Adrenal gland (tissue), 12 donors: Measurements from ENCODE around the gene EEF1AKMT4. TPM values are rescaled to one million over a fixed set of nuclear protein-coding genes. Genes with fewer than 3 reads are reported as not detected.

ENCODE experiments used
- DNase-seq, 7 donors: peaks; one replicate each; pipeline ENCODE4 v3.0.0-alpha.2; 2019 to 2020
- H3K27ac ChIP-seq, 5 donors: fragments of 200-600 bp; sonication (generic) in 4 of 5; 1 replicate in 3 of 5; 2 replicates in 2 of 5; pipeline versions ENCODE4 v1.5.1 to v1.8.0; 2016 to 2020; ENCODE audit warnings: mild to moderate bottlenecking in 1 of 5
- H3K27me3 ChIP-seq: fragments of 200-600 bp; 2 replicates; pipeline ENCODE4 v1.8.0; 2021
- H3K36me3 ChIP-seq, 2 donors: fragments of 200-600 bp; replicated peaks in 1 of 2; 1 replicate in 1 of 2; 2 replicates in 1 of 2; pipeline versions ENCODE4 v1.5.1 to v1.8.0; 2018 to 2022
- H3K4me1 ChIP-seq, 2 donors: fragments of 200-600 bp; replicated peaks in 1 of 2; 1 replicate in 1 of 2; 2 replicates in 1 of 2; pipeline versions ENCODE4 v1.5.1 to v1.8.0; 2018 to 2021
- H3K4me3 ChIP-seq, 4 donors: fragments of 200-600 bp; sonication (generic) in 3 of 4; one replicate each; pipeline ENCODE4 v1.5.1; 2016 to 2018
- H3K9me3 ChIP-seq, 3 donors: fragments of 200-600 bp; sonication (generic) in 1 of 3; replicated peaks in 1 of 3; 1 replicate in 2 of 3; 2 replicates in 1 of 3; pipeline versions ENCODE4 v1.5.1 to v1.8.0; 2016 to 2021
- POLR2A ChIP-seq, 2 donors: fragments of 450-650 bp; IDR thresholded peaks; one replicate each; pipeline ENCODE4 v1.6.1; 2017; ENCODE audit warnings: antibody characterized with exemption in 2 of 2, mild to moderate bottlenecking in 2 of 2, moderate library complexity in 1 of 2
- WGBS, 4 donors: extraction: QIAGEN DNeasy Blood & Tissue Kit in 2 of 4; methylation state at CpG; one replicate each; pipeline versions ENCODE4 v1.1.5 to v1.1.7; 2013 to 2017; 5-methylcytosine and 5-hydroxymethylcytosine counted together
- intact Hi-C, 2 donors: fragments of 100-400 bp; cut with DNase I; formaldehyde crosslinking; loops; one replicate each; pipeline versions ENCODE4 v1.14.1 to v1.15.0; 2022 to 2023
- polyA plus RNA-seq, 3 donors: library from polyadenylated mRNA; stranded (reverse); fragments of 200-250 nt in 2 of 3; fragments of 350-450 nt in 1 of 3; fragmentation: Illumina TruSeq in 1 of 3; extraction: RNeasy Lipid Tissue Mini Kit (QIAGEN cat#74804) in 1 of 3; gene quantifications; one replicate each; pipeline ENCODE4 v1.2.3, GENCODE V29; 2013 to 2014
- total RNA-seq, 9 donors: library from RNA; depleted of rRNA in 4 of 9; stranded (reverse); fragments of >200 nt in 4 of 9; fragments of 120-200 nt in 1 of 9; fragmentation: NEBNext Ultra II Directional in 1 of 9; extraction: Animal tissue kit (Norgen Biotek cat#: 25700) in 1 of 9; gene quantifications; one replicate each; pipeline versions ENCODE4 v1.1.0 to v1.2.4, GENCODE V29; 2013 to 2023
- TF ChIP-seq, protein P1 (sequence below), 6 experiments: fragments of 450-650 bp in 4 of 6; fragments of 200-600 bp in 2 of 6; sonication (generic) in 1 of 6; IDR thresholded peaks; 1 replicate in 5 of 6; 2 replicates in 1 of 6; pipeline versions ENCODE4 v1.5.1 to v1.8.0; 2016 to 2021; ENCODE audit warnings: antibody characterized with exemption in 6 of 6, mild to moderate bottlenecking in 2 of 6, moderate library complexity in 1 of 6
- donor health status: healthy with polysubstance abuse.
- donor health status: Bipolar disorder and iron deficiency.
- donor health status: DM: yes; HTN: yes; CAD: no.
- donor health status: DM: no; HTN: no; CAD: no.
- donor health status: DM: no; HTN: no; CAD: no.
- donor health status: DM: yes; HTN: yes; CAD: no.

EEF1AKMT4 gene
- total and polyA plus RNA-seq, 12 donors, result 1.8 to 8.3 (median 4.1) TPM

DNA sequence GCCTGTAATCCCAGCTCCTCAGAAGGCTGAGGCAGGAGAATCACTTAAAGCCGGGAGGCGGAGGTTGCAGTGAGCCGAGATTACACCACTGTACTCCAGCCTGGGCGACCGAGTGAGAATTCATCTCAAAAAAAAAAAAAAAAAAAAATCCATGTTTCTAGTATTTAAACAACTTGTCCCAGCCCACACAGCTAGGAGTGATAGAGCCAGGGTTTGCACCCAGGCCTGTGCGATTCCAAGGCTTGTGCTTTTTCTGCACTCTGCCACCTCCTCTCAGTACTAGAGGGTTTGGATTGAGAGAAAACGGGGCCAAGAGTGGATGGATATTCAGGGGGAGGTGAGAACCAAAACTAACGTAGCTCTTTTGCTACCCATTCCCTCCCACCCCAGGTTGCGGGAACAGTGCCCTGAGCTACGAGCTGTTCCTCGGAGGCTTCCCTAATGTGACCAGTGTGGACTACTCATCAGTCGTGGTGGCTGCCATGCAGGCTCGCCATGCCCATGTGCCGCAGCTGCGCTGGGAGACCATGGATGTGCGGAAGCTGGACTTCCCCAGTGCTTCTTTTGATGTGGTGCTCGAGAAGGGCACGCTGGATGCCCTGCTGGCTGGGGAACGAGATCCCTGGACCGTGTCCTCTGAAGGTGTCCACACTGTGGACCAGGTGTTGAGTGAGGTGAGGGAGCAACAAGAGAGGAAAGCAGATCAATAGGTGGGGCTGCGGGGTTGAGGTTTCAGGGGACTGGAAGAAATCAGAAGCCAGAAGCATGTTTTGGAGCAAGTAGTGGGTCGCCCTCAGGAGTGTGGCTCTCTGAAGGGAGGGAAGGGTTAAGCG lies 7.8 kb downstream of the EEF1AKMT4 start:
- TF ChIP-seq, protein P1, sequence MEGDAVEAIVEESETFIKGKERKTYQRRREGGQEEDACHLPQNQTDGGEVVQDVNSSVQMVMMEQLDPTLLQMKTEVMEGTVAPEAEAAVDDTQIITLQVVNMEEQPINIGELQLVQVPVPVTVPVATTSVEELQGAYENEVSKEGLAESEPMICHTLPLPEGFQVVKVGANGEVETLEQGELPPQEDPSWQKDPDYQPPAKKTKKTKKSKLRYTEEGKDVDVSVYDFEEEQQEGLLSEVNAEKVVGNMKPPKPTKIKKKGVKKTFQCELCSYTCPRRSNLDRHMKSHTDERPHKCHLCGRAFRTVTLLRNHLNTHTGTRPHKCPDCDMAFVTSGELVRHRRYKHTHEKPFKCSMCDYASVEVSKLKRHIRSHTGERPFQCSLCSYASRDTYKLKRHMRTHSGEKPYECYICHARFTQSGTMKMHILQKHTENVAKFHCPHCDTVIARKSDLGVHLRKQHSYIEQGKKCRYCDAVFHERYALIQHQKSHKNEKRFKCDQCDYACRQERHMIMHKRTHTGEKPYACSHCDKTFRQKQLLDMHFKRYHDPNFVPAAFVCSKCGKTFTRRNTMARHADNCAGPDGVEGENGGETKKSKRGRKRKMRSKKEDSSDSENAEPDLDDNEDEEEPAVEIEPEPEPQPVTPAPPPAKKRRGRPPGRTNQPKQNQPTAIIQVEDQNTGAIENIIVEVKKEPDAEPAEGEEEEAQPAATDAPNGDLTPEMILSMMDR (IDR thresholded peaks at IDR 0.05), result no peak
- TF ChIP-seq POLR2A (IDR thresholded peaks at IDR 0.05), result no peak

DNA sequence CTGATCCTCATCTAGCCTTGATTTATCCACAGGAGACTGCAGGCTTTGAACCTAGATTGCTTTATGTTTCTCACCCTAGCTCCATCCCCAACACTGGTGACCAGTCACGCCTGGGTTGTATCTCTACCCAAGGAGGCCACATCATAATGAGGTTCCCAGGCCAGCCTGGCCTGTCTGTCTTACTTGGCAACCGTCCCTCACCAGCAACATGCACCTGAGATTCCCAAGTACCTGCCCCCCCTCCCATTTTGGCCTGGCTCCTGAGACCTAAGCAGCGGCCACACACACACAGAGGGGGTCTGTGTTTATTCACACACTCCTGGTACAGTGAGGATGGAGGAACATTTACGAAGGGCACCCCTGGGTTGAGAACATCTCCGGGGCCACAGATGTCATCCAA lies 9.5 kb downstream of the EEF1AKMT4 start:
- H3K36me3 ChIP-seq, result no peaks in the 10 kb centered on the region
- WGBS, 4 donors, result 86 to 91% (median 90%) methylated on average over 5 of the region's 5 CpGs
- DNase-seq, result no peak
- H3K27me3 ChIP-seq, result no peaks in the 10 kb centered on the region
- TF ChIP-seq, protein P1 (IDR thresholded peaks at IDR 0.05), result no peak
- TF ChIP-seq POLR2A (IDR thresholded peaks at IDR 0.05), result no peak
- no peaks in the 10 kb centered on the region for H3K9me3 ChIP-seq
- intact Hi-C loops, result no loop called here
- H3K4me1 ChIP-seq, result peaks cover 25 to 27% of the 10 kb centered on the region in 2 donors
- peak overlapping the region in 1 of 5 donors; percentile 5 for H3K27ac ChIP-seq
- no peak overlapping the region for H3K4me3 ChIP-seq

More for the DNA sequence above, 7.8 kb downstream of the EEF1AKMT4 start:
- intact Hi-C loops, result no loop called here
- Histone ChIP-seq H3K9me3 (no peaks in the 10 kb centered on the region), H3K4me3 (no peak overlapping the region), H3K27me3 (no peaks in the 10 kb centered on the region), H3K27ac (no peak overlapping the region), H3K4me1 (peaks cover 19 to 22% of the 10 kb centered on the region in 2 donors), H3K36me3 (no peaks in the 10 kb centered on the region)
- 92 to 95% (median 93%) methylated on average over 16 to 23 of the region's 23 CpGs for WGBS, 4 donors
- DNase-seq, result no peak

DNA sequence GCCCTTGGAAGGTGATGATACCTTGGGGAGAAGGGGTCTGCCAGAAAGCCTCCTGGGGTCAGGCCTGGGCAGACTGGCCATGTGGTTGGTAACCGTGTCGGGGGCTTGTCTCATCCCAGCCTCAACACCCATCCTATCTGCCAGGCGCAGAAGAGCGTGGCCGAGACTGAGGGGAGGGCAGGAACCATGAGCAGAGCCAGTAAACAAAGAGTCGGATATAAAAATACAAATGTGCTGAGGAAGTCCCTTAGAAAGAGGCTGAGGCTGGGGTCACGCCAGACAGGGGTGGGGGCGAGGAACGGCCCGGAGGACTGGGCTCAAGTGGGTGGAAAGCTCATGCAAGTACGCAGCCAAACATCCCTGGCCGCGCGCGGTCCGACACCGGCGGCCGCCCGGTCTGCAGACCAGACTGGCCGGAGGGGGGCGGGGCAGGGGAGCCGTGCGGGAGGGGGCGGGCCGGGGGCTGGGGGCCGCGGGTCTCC lies 10.0 kb downstream of the EEF1AKMT4 start:
- WGBS, 4 donors, result 14 to 29% (median 20%) methylated on average over 11 to 28 of the region's 28 CpGs
- intact Hi-C loops, result no loop called here
- no peak for TF ChIP-seq POLR2A (IDR thresholded peaks at IDR 0.05)
- TF ChIP-seq, protein P1 (IDR thresholded peaks at IDR 0.05), result no peak
- DNase-seq, result no peak
- no peak overlapping the region for H3K4me3 ChIP-seq
- H3K9me3 ChIP-seq, result no peaks in the 10 kb centered on the region
- H3K27ac ChIP-seq, result peak overlapping the region in 1 of 5 donors; percentile 5
- peaks cover 25 to 27% of the 10 kb centered on the region in 2 donors for H3K4me1 ChIP-seq
- H3K36me3 ChIP-seq, result no peaks in the 10 kb centered on the region
- no peaks in the 10 kb centered on the region for H3K27me3 ChIP-seq

DNA sequence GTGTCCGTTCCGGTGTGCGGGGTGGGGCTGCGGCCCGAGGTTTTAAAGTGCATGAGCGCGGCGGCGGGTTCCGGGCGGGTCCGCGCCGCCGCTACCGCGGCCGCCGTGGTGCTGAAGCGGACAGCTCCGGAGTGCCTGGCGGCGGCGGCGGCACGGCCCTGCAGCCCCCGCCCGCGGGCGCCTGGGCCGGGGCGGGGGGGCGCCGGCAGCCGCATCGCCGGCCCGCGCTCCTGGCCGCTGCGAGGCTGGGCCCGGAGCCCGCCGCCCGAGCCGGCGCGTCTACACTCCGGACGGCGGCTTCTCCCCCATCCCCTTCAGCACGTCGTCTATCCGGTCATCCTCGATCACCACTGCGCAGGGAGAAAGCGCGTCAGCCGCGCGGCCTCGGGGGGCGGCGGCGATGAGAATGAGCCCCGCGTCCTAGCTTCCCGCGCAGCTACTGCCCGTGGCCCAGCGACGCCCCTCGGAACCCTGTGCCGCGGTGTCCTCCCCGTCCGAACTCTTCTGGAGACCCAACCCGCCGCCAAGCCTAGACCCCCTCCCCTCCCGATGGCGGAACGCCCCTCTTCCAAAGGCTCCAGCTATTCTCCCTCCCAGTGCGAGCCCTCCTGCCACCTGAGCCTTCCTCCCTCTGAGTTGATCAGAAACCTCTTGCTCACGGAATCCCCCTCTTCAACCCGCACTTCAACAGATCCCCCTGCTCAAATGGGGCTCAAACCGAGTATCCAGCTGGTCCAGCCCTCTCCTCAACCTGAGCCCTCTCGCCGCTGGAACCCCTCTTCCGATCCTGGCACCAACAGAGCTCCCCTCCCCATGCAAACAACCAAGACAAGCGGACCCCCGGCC lies 10.6 kb downstream of the EEF1AKMT4 start:
- TF ChIP-seq, protein P1 (IDR thresholded peaks at IDR 0.05), result no peak
- no peak for TF ChIP-seq POLR2A (IDR thresholded peaks at IDR 0.05)

More for the DNA sequence above, 10.6 kb downstream of the EEF1AKMT4 start:
- peaks cover 25 to 27% of the 10 kb centered on the region in 2 donors for H3K4me1 ChIP-seq
- H3K4me3 ChIP-seq, result peak overlapping the region in 1 of 4 donors; percentile 65
- H3K27ac ChIP-seq, result peak overlapping the region in 2 of 5 donors; percentile 29 to 78
- no peaks in the 10 kb centered on the region for H3K36me3 ChIP-seq
- intact Hi-C loops, result no loop called here
- peak in 5 of 7 donors; percentile 46 to 62 (median 53) for DNase-seq
- H3K9me3 ChIP-seq, result no peaks in the 10 kb centered on the region
- 1 to 2% (median 1%) methylated on average over 33 to 91 of the region's 91 CpGs for WGBS, 4 donors
- no peaks in the 10 kb centered on the region for H3K27me3 ChIP-seq
